ENCODE data around the gene CETP.

Gene CETP

GRCh38 chr16:57025941-57026777, 64.4 kb downstream of the CETP start:
- DNase-seq, result no peak

DNA sequence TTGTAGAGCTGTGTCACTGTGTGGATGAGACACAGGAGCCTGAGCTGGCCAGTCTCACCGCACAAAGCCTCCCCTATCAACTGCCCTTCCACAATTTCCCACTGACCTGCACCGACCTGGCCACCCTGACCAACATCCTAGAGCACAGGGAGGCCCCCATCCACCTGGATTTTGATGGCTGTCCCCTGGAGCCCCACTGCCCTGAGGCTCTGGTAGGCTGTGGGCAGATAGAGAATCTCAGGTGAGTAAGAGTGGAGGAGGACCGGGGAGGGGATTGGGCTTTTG, 65.0 kb downstream of the CETP start:
- DNase-seq, result no peak

DNA sequence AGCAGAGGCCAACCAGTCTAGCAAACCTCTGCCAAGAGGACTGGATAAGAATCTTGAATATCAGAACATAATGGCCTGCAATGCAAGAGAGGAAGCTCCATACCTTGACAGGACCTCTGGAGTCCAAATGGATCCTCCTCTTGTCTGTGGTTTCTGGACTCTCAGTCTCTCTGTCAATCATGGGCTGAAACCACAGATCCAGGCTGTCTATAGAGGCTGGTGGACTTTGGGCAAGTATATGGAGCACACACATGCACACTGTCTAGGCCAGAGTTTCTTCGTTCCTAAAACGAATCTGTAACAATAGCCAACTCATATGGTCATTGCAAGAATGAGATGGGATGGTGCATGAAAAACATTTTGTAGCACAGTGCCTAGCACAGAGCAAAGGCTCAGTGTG, 65.3 kb downstream of the CETP start:
- no peak for DNase-seq

DNA sequence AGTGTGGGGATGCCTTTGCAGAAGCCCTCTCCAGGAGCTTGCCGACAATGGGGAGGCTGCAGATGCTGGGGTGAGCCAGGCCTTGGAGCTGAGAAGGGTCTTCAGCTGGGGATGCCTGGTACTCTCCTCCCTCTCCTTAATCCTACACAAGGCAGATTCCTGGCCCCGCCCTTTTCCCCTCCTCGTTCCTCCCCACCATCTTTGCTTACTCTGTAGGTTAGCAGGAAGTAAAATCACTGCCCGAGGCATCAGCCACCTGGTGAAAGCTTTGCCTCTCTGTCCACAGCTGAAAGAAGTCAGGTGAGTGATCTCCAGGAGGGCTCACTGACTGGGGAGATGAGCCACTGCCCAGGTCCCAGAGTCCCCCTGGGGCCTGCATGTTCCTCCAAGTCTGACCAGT, 66.3 kb downstream of the CETP start:
- DNase-seq, result no peak

DNA sequence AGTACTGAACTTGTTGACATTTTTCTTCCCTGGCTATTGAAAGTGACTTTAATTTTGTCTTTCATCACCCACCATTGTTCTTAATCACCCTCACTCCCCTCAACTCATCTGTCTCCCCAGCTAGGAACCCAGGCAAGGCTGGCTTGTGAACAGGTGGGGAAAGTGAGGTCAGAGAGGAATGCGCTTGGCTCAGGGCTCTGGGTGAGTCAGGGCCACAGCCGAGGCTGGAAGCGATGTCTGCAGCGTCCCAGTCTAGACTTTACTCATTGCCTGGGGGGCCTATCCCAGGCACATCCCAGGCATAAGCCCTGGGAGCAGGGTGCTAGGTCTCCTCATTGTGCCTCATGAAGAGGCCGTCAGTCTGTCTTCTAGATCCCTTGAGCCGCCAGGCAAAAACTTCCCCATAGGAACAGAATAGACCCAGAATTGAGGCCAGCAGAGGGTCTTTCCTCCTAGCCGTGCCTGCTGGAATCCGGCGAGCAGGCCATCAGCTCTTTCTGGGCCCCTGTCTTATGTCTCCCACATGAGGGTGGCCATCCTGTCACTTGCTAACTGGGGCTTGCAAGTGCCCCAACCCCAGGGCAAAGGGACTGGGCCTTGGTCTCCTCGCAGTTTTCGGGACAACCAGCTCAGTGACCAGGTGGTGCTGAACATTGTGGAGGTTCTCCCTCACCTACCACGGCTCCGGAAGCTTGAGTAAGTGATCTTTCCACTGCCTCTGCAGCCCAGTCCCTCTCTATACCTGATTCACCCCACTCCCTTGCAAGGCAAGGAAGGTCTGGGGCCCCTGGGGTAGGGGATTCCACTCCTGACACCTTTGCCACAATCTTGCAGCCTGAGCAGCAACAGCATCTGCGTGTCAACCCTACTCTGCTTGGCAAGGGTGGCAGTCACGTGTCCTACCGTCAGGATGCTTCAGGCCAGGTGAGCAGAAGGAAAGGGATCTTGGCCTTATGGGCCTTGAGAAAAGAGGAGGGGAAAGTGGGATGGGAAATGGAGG, 67.7 kb downstream of the CETP start:
- DNase-seq, result no peak

DNA sequence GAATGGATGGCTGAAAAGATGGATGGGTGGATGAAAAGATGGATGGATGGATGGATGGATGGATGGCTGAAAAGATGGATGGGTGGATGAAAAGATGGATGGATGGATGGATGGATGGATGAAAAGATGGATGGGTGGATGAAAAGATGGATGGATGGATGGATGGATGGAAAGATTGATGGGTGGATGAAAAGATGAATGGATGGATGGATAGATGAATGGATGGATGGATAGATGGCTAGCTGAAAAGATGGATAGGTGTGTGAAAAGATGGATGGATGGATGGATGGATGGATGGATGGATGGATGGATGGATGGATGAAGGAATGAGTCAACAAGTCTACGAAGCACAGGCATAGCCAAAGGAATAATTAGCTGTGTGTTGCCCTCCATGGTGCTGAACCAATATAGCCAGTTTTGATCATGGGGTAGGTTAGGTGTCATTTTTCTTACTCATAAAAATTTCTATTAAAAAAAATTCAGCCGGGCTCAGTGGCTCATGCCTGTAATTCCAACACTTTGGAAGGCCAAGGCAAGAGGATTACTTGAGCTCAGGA, 68.7 kb downstream of the CETP start:
- DNase-seq, result no peak

DNA sequence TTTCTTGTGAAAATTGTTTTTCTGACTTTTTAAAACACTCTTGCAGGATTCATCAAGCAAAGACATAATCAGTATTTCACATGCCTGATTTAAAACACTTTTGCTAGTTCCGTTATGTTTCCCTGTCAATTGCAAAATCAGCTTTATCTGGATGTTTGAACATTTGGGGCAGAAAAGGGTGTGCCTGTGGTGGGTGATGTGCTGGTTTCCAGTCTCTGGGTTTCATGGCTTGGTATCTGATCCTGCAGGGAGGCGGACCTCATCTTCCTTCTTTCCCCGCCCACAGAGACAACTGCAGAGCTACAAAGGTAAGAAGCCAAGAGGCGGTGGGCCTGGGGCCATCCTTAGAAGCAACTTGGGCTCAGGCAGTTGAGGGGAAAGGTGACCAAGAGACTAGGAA, 69.4 kb downstream of the CETP start:
- DNase-seq, result no peak

GRCh38 chr16:57032346-57032745, 70.6 kb downstream of the CETP start:
- no peak for DNase-seq

GRCh38 chr16:57032931-57033330, 71.2 kb downstream of the CETP start:
- no peak for DNase-seq
